Body of pancreas (tissue), 4 donors: ENCODE data around the gene PPP2R2B.

Experiments used
- CTCF ChIP-seq, 7 experiments: fragments of 450-650 bp in 4 of 7; fragments of 200-600 bp in 3 of 7; sonication (generic) in 3 of 7; IDR thresholded peaks; one replicate each; pipeline ENCODE4 v1.5.1; 2016 to 2019; ENCODE audit warnings: antibody characterized with exemption in 7 of 7
- POLR2A ChIP-seq, 3 donors: fragments of 450-650 bp; IDR thresholded peaks; one replicate each; pipeline ENCODE4 v1.6.1; 2016; ENCODE audit warnings: antibody characterized with exemption in 3 of 3, mild to moderate bottlenecking in 2 of 3

GRCh38 chr5:146904890-146905289 is 26.3 kb upstream of the PPP2R2B start:
- TF ChIP-seq CTCF (IDR thresholded peaks at IDR 0.05) (no peak), POLR2A (IDR thresholded peaks at IDR 0.05) (no peak)
